Breast epithelium (tissue), 3 donors: ENCODE measurements around the gene PEAK1.

Source experiments
- CTCF ChIP-seq, 3 donors: fragments of 450-650 bp; IDR thresholded peaks; one replicate each; pipeline ENCODE4 v1.5.1; 2016 to 2017; ENCODE audit warnings: antibody characterized with exemption in 3 of 3, mild to moderate bottlenecking in 3 of 3, moderate library complexity in 3 of 3
- POLR2A ChIP-seq: fragments of 450-650 bp; IDR thresholded peaks from one replicate; pipeline ENCODE4 v1.6.1; 2016; ENCODE audit warnings: antibody characterized with exemption, mild to moderate bottlenecking, moderate library complexity
- POLR2AphosphoS5 ChIP-seq, 3 donors: sonication (generic); formaldehyde crosslinking; IDR thresholded peaks; one replicate each; pipeline ENCODE4 v1.6.1; 2017; ENCODE audit warnings: antibody characterized with exemption in 3 of 3

- TF ChIP-seq CTCF (IDR thresholded peaks at IDR 0.05) (no peak), POLR2A (no peak), POLR2AphosphoS5 (IDR thresholded peaks at IDR 0.05) (no peak)
Observed at GRCh38 chr15:77168141-77168540, 251.8 kb downstream of the PEAK1 start.
